Measurements from ENCODE around the gene NTSR1. TPM values are rescaled to one million over a fixed set of nuclear protein-coding genes. Genes with fewer than 3 reads are reported as not detected.

NTSR1 gene
- total and polyA plus RNA-seq, 2 of the 13 experiments (the other 11 are each of a cell fraction or from before 2014, with no cell fraction given): 0.09 to 0.12 TPM

DNA sequence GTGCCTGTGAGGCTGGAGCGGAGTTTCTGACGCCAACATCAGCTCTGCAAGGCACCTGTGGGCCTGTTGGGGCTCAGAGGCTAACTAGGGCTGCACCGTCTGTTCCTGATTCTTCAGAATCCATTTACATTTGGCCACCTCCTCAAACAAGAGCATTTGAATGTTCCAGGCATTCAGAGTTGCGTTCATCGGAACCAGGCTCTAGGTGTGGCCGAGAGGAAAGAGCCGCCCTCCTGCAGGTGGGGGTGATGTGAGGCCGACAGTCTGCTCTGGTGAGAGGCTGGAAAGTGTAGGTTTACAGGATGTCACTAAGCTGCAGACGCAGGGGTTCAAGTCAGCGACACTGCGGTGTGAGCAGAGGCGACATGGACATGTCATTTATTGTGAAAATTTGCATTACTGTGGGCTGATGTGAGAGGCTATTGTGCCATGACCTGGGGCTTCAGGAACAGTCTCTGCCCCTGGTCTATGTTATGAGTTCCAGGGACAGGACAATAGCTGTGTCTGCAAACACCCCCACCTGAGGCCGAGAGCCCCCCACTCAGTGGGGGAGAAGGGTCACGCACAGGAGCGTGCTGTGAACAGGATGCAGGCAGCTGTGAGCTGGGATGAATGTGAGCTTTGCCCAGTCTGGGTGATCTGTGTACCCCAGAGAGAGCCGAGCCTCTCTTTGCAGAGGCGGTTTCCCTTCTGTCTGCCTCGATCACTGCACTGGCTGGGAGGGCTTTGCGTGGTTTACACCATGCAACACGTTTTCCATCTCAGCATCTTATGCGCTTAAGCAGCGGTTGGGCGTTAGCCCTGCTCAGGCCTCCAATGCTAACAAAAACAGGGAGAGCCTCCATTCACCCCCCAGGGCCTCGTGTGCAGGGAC, 45.3 kb upstream of the NTSR1 start (continued):
- TF ChIP-seq, protein P1, sequence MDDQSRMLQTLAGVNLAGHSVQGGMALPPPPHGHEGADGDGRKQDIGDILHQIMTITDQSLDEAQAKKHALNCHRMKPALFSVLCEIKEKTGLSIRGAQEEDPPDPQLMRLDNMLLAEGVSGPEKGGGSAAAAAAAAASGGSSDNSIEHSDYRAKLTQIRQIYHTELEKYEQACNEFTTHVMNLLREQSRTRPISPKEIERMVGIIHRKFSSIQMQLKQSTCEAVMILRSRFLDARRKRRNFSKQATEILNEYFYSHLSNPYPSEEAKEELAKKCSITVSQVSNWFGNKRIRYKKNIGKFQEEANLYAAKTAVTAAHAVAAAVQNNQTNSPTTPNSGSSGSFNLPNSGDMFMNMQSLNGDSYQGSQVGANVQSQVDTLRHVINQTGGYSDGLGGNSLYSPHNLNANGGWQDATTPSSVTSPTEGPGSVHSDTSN (CRISPR knock-in tag; IDR thresholded peaks at IDR 0.05; ENCODE audit: borderline replicate concordance): no peak
- 0 out of 2 replicates have a peak, but pooled peaks have one; percentile 19 for TF ChIP-seq NR2F6 (IDR thresholded peaks at IDR 0.05)
- peak; percentile 31; the same call in 1 of the 2 replicates for TF ChIP-seq NR2F6 (CRISPR knock-in tag; IDR thresholded peaks at IDR 0.05)
- peak; percentile 53; the same call in 1 of the 2 replicates for TF ChIP-seq ZNF772 (CRISPR knock-in tag; IDR thresholded peaks at IDR 0.05)
- TF ChIP-seq ZSCAN20 (CRISPR knock-in tag; IDR thresholded peaks at IDR 0.05; ENCODE audit: borderline replicate concordance): no peak
- no peak for TF ChIP-seq YEATS2 (CRISPR knock-in tag; IDR thresholded peaks at IDR 0.05; ENCODE audit: borderline replicate concordance)
- no peak for TF ChIP-seq FLYWCH1 (CRISPR knock-in tag; IDR thresholded peaks at IDR 0.05)
- no peak for TF ChIP-seq ARNT (IDR thresholded peaks at IDR 0.05)
- TF ChIP-seq HNF4A (CRISPR knock-in tag; IDR thresholded peaks at IDR 0.05): peak; percentile 87
- peak; percentile 64; the same call in 1 of the 2 replicates for TF ChIP-seq ZNF598 (CRISPR knock-in tag; IDR thresholded peaks at IDR 0.05; ENCODE audit: borderline replicate concordance)
- no peak for TF ChIP-seq NONO (IDR thresholded peaks at IDR 0.05)
- TF ChIP-seq NONO (CRISPR knock-in tag; conservative IDR thresholded peaks at IDR 0.05): peak; percentile 70; the same call in 1 of the 2 replicates
- peak; percentile 74; the same call in 1 of the 2 replicates for TF ChIP-seq ZNF556 (CRISPR knock-in tag; IDR thresholded peaks at IDR 0.05; ENCODE audit: borderline replicate concordance)
- TF ChIP-seq SP4 (CRISPR knock-in tag; IDR thresholded peaks at IDR 0.05): 0 out of 2 replicates have a peak, but pooled peaks have one; percentile 33
- 0 out of 2 replicates have a peak, but pooled peaks have one; percentile 62 for TF ChIP-seq NR2F2 (IDR thresholded peaks at IDR 0.05; ENCODE audit: borderline replicate concordance, low read depth)
- TF ChIP-seq ZFP36L2 (CRISPR knock-in tag; IDR thresholded peaks at IDR 0.05): no peak
- peak; percentile 58; the same call in 1 of the 2 replicates for TF ChIP-seq ESRRA (CRISPR knock-in tag; IDR thresholded peaks at IDR 0.05; ENCODE audit: low read depth)
- 0 out of 2 replicates have a peak, but pooled peaks have one; percentile 16 for TF ChIP-seq RXRA (CRISPR knock-in tag; IDR thresholded peaks at IDR 0.05)
- TF ChIP-seq, protein P2, sequence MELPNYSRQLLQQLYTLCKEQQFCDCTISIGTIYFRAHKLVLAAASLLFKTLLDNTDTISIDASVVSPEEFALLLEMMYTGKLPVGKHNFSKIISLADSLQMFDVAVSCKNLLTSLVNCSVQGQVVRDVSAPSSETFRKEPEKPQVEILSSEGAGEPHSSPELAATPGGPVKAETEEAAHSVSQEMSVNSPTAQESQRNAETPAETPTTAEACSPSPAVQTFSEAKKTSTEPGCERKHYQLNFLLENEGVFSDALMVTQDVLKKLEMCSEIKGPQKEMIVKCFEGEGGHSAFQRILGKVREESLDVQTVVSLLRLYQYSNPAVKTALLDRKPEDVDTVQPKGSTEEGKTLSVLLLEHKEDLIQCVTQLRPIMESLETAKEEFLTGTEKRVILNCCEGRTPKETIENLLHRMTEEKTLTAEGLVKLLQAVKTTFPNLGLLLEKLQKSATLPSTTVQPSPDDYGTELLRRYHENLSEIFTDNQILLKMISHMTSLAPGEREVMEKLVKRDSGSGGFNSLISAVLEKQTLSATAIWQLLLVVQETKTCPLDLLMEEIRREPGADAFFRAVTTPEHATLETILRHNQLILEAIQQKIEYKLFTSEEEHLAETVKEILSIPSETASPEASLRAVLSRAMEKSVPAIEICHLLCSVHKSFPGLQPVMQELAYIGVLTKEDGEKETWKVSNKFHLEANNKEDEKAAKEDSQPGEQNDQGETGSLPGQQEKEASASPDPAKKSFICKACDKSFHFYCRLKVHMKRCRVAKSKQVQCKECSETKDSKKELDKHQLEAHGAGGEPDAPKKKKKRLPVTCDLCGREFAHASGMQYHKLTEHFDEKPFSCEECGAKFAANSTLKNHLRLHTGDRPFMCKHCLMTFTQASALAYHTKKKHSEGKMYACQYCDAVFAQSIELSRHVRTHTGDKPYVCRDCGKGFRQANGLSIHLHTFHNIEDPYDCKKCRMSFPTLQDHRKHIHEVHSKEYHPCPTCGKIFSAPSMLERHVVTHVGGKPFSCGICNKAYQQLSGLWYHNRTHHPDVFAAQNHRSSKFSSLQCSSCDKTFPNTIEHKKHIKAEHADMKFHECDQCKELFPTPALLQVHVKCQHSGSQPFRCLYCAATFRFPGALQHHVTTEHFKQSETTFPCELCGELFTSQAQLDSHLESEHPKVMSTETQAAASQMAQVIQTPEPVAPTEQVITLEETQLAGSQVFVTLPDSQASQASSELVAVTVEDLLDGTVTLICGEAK (IDR thresholded peaks at IDR 0.05): no peak
- TF ChIP-seq, protein P2 (CRISPR knock-in tag; IDR thresholded peaks at IDR 0.05): 0 out of 2 replicates have a peak, but pooled peaks have one; percentile 41
- TF ChIP-seq WIZ (CRISPR knock-in tag; IDR thresholded peaks at IDR 0.05): no peak
